ENCODE measurements around the gene IARS1. TPM values are rescaled to one million over a fixed set of nuclear protein-coding genes. Genes with fewer than 3 reads are reported as not detected.

The IARS1 gene
- total and polyA plus RNA-seq, 2 donors (not counting 3 experiments of a cell fraction or from before 2014, with no cell fraction given) = 32.8 to 132 TPM

DNA sequence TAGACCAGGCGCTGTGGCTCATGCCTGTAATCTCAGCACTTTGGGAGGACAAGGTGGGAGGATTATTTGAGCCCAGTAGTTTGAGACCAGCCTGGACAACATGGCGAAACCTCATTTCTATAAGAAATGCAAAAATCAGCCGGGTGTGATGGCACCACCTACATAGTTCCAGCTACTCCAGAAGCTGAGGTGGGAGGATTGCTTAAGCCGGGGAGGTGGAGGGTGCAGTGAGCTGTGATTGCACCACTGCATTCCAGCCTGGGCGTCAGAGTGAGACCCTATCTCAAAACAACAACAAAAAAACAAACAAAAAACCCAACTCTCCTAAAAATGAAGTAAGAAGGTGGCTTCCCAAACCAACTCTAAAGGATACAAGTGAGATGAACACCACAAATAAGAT, 23.0 kb downstream of the IARS1 start:
- Histone ChIP-seq H3K4me3 (replicated peaks in 1 of 3; ENCODE audit: insufficient read depth in 1 of 3, low read depth in 1 of 3, low read length in 3 of 3) (no peak overlapping the region), H3K4me1 (ENCODE audit: control insufficient read depth, extremely low read depth, insufficient read depth, low read length) (no peaks in the 10 kb centered on the region), H3K4me2 (ENCODE audit: insufficient read depth, low read length) (no peak overlapping the region), H4K20me1 (replicated peaks; ENCODE audit: control insufficient read depth, extremely low read depth, insufficient read depth, low read length) (no peaks in the 10 kb centered on the region), H3K9me1 (replicated peaks; ENCODE audit: control insufficient read depth, extremely low read depth, insufficient read depth, low read length) (no peaks in the 10 kb centered on the region), H3K79me2 (ENCODE audit: control insufficient read depth, insufficient read depth, low read length) (peaks cover 1% of the 10 kb centered on the region), H3K27ac (ENCODE audit: insufficient read depth, low read depth, low read length) (no peak overlapping the region), H3K36me3 (ENCODE audit: control insufficient read depth in 2 of 2, extremely low read depth in 1 of 2, insufficient read depth in 2 of 2, low read length in 2 of 2) (peaks cover 40 to 65% of the 10 kb centered on the region in 2 experiments), H2AFZ (ENCODE audit: low read depth, low read length) (no peak overlapping the region), H3K9me3 (replicated peaks; ENCODE audit: control insufficient read depth, insufficient read depth, low read length) (no peaks in the 10 kb centered on the region), H3K27me3 (ENCODE audit: control insufficient read depth in 2 of 2, insufficient read depth in 2 of 2, low read length in 2 of 2) (no peaks in the 10 kb centered on the region), H3K9ac (replicated peaks; ENCODE audit: extremely low read depth, insufficient read depth, low read length) (no peak overlapping the region)
- TF ChIP-seq POLR2A (IDR thresholded peaks at IDR 0.05; ENCODE audit: low read depth, low read length) (no peak), JUN (IDR thresholded peaks at IDR 0.05; ENCODE audit: borderline replicate concordance, insufficient read depth, insufficient read length, low read depth) (no peak), EZH2 (IDR thresholded peaks at IDR 0.05; ENCODE audit: borderline replicate concordance, low read depth, low read length, severe bottlenecking) (no peak), FOS (IDR thresholded peaks at IDR 0.05; ENCODE audit: borderline replicate concordance, insufficient read depth, low read length) (no peak), MAX (IDR thresholded peaks at IDR 0.05; ENCODE audit: insufficient read depth, insufficient read length) (no peak), MYC (IDR thresholded peaks at IDR 0.05; ENCODE audit: low read depth, low read length) (no peak), POLR2AphosphoS5 (IDR thresholded peaks at IDR 0.05; ENCODE audit: insufficient read depth, low read depth, low read length) (no peak), GATA2 (IDR thresholded peaks at IDR 0.05; ENCODE audit: insufficient read depth, insufficient read length, low read depth, low read length) (no peak), CTCF (IDR thresholded peaks at IDR 0.05; ENCODE audit: extremely low read depth in 1 of 2, insufficient read depth in 1 of 2, low read depth in 1 of 2, low read length in 2 of 2) (no peak)
- DNase-seq (ENCODE audit: low read depth, low spot score) = no peak
- POLR2A ChIA-PET = no interaction called here
- CTCF ChIA-PET = no interaction called here
- no TSS peak for BruUV-seq (replicated peaks)
- dilution Hi-C loops (cut with MboI; ENCODE audit: extremely low pct_ligation_motif_present, low sequenced_read_pairs) = no loop called here
- intact Hi-C loops (cut with micrococcal nuclease) = no loop called here
- FAIRE-seq = no peak
